Keratinocyte (primary cell): ENCODE measurements around the gene MGMT. TPM values are rescaled to one million over a fixed set of nuclear protein-coding genes. Genes with fewer than 3 reads are reported as not detected.

Experiments used
- DNase-seq: peaks from one replicate; pipeline ENCODE4 v3.0.0-alpha.2; 2011; ENCODE audit warnings: low read depth, missing footprints, low spot score
- FAIRE-seq: peaks from 2 replicates; lab custom pipeline; 2011; peaks lifted over from hg19 to GRCh38; lab: Jason Lieb, UNC
- H2AFZ ChIP-seq: 2 replicates; pipeline ENCODE4 v1.6.0; 2012; ENCODE audit warnings: low read length, control low read depth, inconsistent platforms; ENCODE audit not compliant: control insufficient read depth
- H3K27ac ChIP-seq: 2 replicates; pipeline ENCODE4 v1.5.1; 2011; ENCODE audit warnings: low read length; ENCODE audit not compliant: control insufficient read depth, insufficient read depth
- H3K27me3 ChIP-seq: 3 replicates; pipeline ENCODE4 v1.6.0; 2011; ENCODE audit warnings: low read length; ENCODE audit not compliant: control insufficient read depth, insufficient read depth; ENCODE audit errors: extremely low read depth
- H3K36me3 ChIP-seq, 2 experiments: 2 replicates in 1 of 2; 3 replicates in 1 of 2; pipeline ENCODE4 v1.5.1; 2011; ENCODE audit warnings: low read length in 2 of 2, mild to moderate bottlenecking in 1 of 2; ENCODE audit not compliant: control insufficient read depth in 2 of 2, insufficient read depth in 2 of 2; ENCODE audit errors: extremely low read depth in 1 of 2
- H3K4me1 ChIP-seq: 3 replicates; pipeline ENCODE4 v1.5.1; 2011; ENCODE audit warnings: low read length; ENCODE audit not compliant: control insufficient read depth, insufficient read depth; ENCODE audit errors: extremely low read depth
- H3K4me2 ChIP-seq: 3 replicates; pipeline ENCODE4 v1.6.0; 2011; ENCODE audit warnings: low read depth, low read length; ENCODE audit not compliant: control insufficient read depth, insufficient read depth; ENCODE audit errors: extremely low read depth
- H3K4me3 ChIP-seq, 3 experiments: fragments of 200-600 bp in 1 of 3; sonication (generic) in 1 of 3; 2 replicates in 2 of 3; 3 replicates in 1 of 3; pipeline ENCODE4 v1.5.1; 2011 to 2016; ENCODE audit warnings: low read length in 3 of 3, mild to moderate bottlenecking in 3 of 3, control low read depth in 2 of 3, inconsistent platforms in 1 of 3, low read depth in 1 of 3, mixed read lengths in 1 of 3, mixed run types in 1 of 3, moderate library complexity in 1 of 3; ENCODE audit not compliant: control insufficient read depth in 2 of 3, insufficient read depth in 2 of 3; ENCODE audit errors: extremely low read depth in 1 of 3
- H3K79me2 ChIP-seq: 2 replicates; pipeline ENCODE4 v1.6.0; 2012; ENCODE audit warnings: low read length; ENCODE audit not compliant: control insufficient read depth, insufficient read depth
- H3K9ac ChIP-seq: 3 replicates; pipeline ENCODE4 v1.6.0; 2011; ENCODE audit warnings: low read length; ENCODE audit not compliant: control insufficient read depth, insufficient read depth; ENCODE audit errors: extremely low read depth
- H3K9me1 ChIP-seq: 3 replicates; pipeline ENCODE4 v1.6.0; 2011; ENCODE audit warnings: low read length; ENCODE audit not compliant: control insufficient read depth, insufficient read depth; ENCODE audit errors: extremely low read depth
- H3K9me3 ChIP-seq: 2 replicates; pipeline ENCODE4 v1.5.1; 2012; ENCODE audit warnings: low read depth, low read length; ENCODE audit not compliant: control insufficient read depth
- H4K20me1 ChIP-seq: 3 replicates; pipeline ENCODE4 v1.6.0; 2011; ENCODE audit warnings: low read length; ENCODE audit not compliant: control insufficient read depth, insufficient read depth; ENCODE audit errors: extremely low read depth
- CTCF ChIP-seq, 3 experiments: IDR thresholded peaks in 1 of 3; conservative IDR thresholded peaks in 1 of 3; optimal IDR thresholded peaks in 1 of 3; 2 replicates in 2 of 3; 3 replicates in 1 of 3; pipeline versions ENCODE3 to v1.5.1; 2011; ENCODE audit warnings: low read length in 3 of 3, mild to moderate bottlenecking in 3 of 3, moderate library complexity in 2 of 3, control low read depth in 1 of 3, inconsistent platforms in 1 of 3; ENCODE audit not compliant: insufficient read depth in 2 of 3; ENCODE audit errors: extremely low read depth in 1 of 3
- EZH2 ChIP-seq: IDR thresholded peaks from one replicate; pipeline ENCODE4 v1.6.1; 2012; ENCODE audit warnings: inconsistent platforms, mild to moderate bottlenecking, low read length, moderate library complexity
- dilution Hi-C: fragments of 300-500 bp; cut with MboI; formaldehyde crosslinking; loops from one replicate; pipeline ENCODE4 v1.7.0; 2020; ENCODE audit warnings: low sequenced_read_pairs; ENCODE audit not compliant: extremely low pct_ligation_motif_present
- polyA plus RNA-seq, 5 experiments: library from polyadenylated mRNA; depleted of rRNA in 3 of 5; stranded (reverse) in 3 of 5; stranded (forward) in 1 of 5; unstranded in 1 of 5; fragments of >200 nt; gene quantifications; 1 replicate in 1 of 5; 2 replicates in 3 of 5; 3 replicates in 1 of 5; pipeline versions ENCODE4 v1.2.1 to v1.2.3, GENCODE V29; 2011 to 2012; ENCODE audit warnings: missing spikeins in 2 of 5, low read depth in 1 of 5, low replicate concordance in 1 of 5

Gene MGMT
- polyA plus RNA-seq, 1 donor (not counting 4 experiments of a cell fraction or from before 2014, with no cell fraction given): 15.2 TPM

GRCh38 chr10:129605986-129606518 lies 139.0 kb downstream of the MGMT start:
- no peak overlapping the region for H2AFZ ChIP-seq
- H3K79me2 ChIP-seq: no peaks in the 10 kb centered on the region
- H3K9ac ChIP-seq: no peak overlapping the region
- no peak overlapping the region for H3K27ac ChIP-seq
- H3K9me3 ChIP-seq: no peaks in the 10 kb centered on the region
- H4K20me1 ChIP-seq: no peaks in the 10 kb centered on the region
- dilution Hi-C loops: no loop called here
- H3K4me3 ChIP-seq: no peak overlapping the region
- no peak for FAIRE-seq
- no peak for DNase-seq
- TF ChIP-seq CTCF (optimal IDR thresholded peaks at IDR 0.05 in 1 of 3, IDR thresholded peaks at IDR 0.05 in 1 of 3, conservative IDR thresholded peaks at IDR 0.05 in 1 of 3; ENCODE audit: extremely low read depth in 1 of 3, insufficient read depth in 2 of 3, low read length in 3 of 3): no peak
- TF ChIP-seq EZH2: no peak
- no peaks in the 10 kb centered on the region for H3K27me3 ChIP-seq
- H3K4me2 ChIP-seq: no peak overlapping the region
- H3K9me1 ChIP-seq: no peaks in the 10 kb centered on the region
- H3K36me3 ChIP-seq: no peaks in the 10 kb centered on the region
- no peaks in the 10 kb centered on the region for H3K4me1 ChIP-seq

- no peaks in the 10 kb centered on the region for H3K9me3 ChIP-seq
- H3K4me3 ChIP-seq: no peak overlapping the region
Measured at GRCh38 chr10:129607607-129608109, 140.6 kb downstream of the MGMT start.

More at GRCh38 chr10:129607607-129608109, 140.6 kb downstream of the MGMT start:
- Histone ChIP-seq H4K20me1 (no peaks in the 10 kb centered on the region), H3K79me2 (no peaks in the 10 kb centered on the region), H3K9me1 (no peaks in the 10 kb centered on the region), H3K27me3 (no peaks in the 10 kb centered on the region), H3K27ac (no peak overlapping the region), H3K4me2 (no peak overlapping the region), H3K36me3 (no peaks in the 10 kb centered on the region), H2AFZ (no peak overlapping the region), H3K4me1 (no peaks in the 10 kb centered on the region), H3K9ac (no peak overlapping the region)
- dilution Hi-C loops: no loop called here
- DNase-seq: no peak
- FAIRE-seq: no peak
- TF ChIP-seq CTCF (optimal IDR thresholded peaks at IDR 0.05 in 1 of 3, IDR thresholded peaks at IDR 0.05 in 1 of 3, conservative IDR thresholded peaks at IDR 0.05 in 1 of 3; ENCODE audit: extremely low read depth in 1 of 3, insufficient read depth in 2 of 3, low read length in 3 of 3) (no peak), EZH2 (no peak)
